GM21737 (cell line): Measurements from ENCODE around the gene B3GNT7.
A peak's percentile ranks its signal among the peaks of the same experiment; 100 is the strongest.
"Not testable (repeated sequence)": the region's sequence is repeated elsewhere in the genome, so short reads cannot be mapped to it uniquely, and the experiment has no call there.

Experiments
- ATAC-seq: cut with Tn5 transposase; IDR thresholded peaks from one replicate; pipeline ENCODE4 v1.9.1; 2021; ENCODE audit warnings: mild to moderate bottlenecking, moderate library complexity; ENCODE audit not compliant: unreplicated experiment

The B3GNT7 gene

DNA sequence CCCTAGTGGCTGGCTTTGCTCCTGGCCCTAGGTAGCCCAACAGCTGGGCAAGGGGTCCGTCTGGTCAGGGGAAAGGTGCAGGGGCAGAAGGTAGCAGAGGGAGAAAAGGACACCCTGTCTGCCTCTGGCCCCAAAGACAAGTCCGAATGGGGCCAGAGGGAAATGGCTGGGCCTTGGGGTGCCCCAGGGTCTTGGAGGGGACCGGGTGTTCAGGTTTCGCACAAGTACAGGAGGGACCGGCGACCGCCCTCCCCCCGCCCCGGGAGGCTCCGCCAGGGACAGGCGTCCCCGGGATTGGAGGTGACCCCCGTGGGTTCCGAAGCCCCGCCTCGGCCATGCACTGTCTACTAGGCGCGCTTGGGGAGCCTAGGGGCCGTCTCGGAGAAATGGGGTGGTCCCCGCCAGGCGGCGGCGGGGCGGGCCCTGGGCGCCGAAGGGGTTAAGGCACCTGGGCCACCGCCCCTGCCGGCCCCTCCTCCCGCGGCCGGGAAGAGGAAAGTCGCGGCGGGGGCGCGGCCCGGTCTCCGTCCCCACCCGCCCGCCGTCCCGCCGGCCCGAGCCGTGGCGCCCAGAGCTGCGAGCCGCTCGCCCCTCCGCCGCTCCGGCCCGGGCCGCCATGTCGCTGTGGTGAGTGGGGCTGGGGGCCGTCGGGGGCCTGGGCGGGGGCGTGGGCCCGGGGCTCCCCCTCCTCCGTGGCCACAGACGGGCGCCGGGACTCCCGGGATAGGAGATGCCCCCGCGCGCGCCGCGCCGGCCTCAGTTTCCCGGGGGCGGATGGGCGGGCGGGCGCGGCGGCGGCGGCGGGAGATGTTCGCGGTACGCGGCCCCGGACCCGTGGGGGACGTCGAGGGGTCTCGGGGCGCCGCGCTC is at the start of gene B3GNT7:
B3GNT7 (plus strand) TSS at position 523 of the 870 bp plus-strand sequence; CDS start at position 617, 94 bp downstream.
- ATAC-seq: no peak

GRCh38 chr2:231347081-231347480 is 48.4 kb upstream of the B3GNT7 start:
- no peak for ATAC-seq

GRCh38 chr2:231347638-231348037 is 47.9 kb upstream of the B3GNT7 start:
- no peak for ATAC-seq

GRCh38 chr2:231348173-231348572 is 47.3 kb upstream of the B3GNT7 start:
- ATAC-seq: no peak

- no peak for ATAC-seq
These were observed 46.7 kb upstream of the B3GNT7 start for GRCh38 chr2:231348704-231349373.

- ATAC-seq: not testable (repeated sequence)
These were observed 46.2 kb upstream of the B3GNT7 start for GRCh38 chr2:231349374-231349735.

DNA sequence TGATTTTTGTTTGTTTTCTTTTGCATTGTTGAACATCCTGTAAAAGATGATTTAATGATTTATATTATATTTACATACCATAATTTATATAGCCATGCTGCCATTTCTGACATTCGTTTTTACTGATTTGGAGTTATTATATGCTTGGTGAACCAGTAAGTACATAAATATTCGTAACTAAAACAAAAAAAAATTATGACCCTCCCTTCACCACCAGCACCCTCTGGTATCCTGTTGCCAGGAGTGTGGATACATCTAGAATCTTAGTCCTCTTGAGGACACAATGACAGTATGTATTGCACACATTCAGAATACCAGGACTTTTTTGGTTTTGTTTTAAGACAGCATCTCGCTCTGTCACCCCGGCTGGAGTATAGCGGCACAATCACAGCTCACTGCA is 43.9 kb upstream of the B3GNT7 start:
- ATAC-seq: no peak

- ATAC-seq: no peak
These were observed 42.0 kb upstream of the B3GNT7 start for GRCh38 chr2:231353469-231353868.

DNA sequence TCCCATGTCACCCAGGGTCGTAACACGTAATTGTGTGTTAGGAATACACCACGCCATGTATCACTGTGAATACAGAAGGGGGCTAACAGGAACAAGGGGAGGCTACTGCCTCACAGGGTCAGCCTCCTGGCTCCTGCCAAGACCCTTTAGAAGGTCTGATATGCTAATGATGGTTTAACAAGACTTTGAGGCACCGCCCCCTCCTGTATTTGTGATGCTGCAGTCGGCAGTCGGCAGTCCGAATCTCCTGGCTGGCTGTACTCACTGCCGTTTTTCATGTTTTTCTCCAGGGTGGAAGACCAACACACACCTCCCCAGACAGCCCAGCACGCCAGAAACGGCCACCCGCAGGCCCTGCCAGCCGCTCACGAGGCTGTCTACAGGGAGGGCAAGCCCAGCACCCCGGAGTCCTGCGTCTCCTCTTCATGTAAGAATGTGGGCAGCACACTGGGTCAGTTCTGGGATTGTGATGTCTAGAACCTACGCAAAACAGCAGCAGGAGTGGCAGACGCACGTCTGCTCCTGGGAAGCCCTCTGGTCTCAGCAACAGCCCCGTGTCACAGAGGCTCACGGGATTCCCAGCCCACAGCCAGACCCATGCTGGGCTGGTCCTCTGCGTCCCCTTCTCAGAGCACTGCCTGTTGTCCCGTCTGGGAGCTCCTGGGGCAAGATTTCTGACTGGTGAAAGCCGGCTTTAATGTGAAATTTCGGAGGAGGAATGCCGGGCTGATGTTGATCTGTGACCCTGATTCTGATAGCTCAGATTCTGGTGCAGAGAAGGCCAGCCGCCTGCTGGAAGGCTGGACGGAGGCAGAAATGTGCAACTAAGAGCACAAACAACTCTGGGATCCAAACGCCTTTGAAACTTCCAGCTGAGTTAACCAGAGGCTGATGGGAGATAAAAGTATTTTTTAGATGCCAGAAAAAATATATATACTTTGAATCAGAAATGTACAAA is 39.7 kb upstream of the B3GNT7 start:
- ATAC-seq: no peak

DNA sequence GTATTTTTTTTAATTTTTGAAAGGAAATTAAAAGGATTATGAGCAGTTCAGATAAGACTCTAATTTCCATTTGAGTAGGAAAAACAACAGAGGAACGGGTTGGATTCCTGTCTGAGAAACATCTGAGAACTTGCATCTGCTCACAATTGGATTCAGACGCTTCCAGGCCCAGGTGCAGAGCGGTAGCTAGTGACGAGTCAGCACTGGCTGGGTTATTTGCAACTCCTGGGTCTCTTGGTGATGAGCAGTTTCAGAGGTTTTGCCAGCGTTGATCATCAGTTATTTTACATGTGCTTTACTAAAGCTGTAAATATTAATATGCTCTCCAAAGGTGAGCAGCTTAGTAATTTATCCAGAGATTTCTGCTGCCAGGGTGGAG is 39.1 kb upstream of the B3GNT7 start:
- no peak for ATAC-seq

DNA sequence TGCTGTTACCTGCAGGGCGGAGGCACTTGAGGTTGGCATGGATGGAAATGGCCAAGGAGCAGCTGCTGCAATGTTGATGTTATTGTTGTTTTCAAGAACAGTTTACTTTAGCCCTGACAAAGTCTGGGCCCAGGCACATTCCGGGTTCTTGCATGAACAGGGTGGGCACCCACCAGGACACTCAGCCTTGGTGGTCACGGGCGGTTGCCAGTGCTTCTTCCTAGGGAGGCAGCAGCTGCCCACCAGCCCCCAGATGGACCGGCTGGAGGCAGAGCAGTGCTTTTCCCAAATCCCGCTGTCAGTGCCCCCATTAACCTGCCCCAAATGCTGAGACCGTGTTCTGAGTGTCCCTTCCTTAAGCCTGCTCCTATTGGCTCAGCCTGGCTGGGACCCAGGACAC is 38.5 kb upstream of the B3GNT7 start:
- no peak for ATAC-seq

DNA sequence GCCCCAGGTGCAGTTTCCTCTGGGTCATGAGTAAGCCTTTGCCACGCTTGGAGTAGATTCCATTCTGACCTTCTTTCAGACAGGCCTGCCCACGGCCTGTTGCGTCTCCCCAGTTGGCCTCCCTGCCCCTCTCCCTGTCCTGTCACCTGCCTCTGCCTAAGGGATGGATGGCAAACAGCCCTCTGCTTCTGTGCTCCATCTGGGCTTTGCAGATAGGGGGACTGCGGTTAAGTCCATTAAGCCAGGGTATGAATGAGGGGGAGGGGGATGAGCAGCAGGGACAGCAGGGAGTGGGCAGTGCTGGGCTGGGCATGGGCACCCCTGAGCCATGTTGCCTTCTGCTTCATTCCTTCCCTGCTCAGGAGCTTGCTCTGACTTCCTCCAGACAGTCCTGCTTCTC is 37.6 kb upstream of the B3GNT7 start:
- no peak for ATAC-seq

DNA sequence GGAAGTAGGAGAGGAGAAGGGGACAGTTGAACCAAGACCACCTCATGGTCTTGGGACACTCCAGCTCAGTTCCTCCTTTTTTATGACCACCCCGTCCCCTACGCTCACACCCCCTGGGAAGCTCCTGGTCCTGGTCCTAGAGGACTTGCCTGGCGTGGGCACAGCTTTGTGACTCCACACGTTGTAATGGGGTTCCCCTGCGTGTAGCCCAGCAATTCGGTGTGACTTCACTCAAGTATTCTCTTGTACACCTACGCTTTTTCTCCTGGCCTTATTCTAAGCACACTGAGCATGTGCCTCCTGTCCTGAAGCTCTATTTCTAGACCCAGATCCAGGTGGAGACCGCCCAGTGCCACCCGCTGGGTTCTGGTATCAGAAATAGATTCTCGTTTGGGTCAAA is 36.1 kb upstream of the B3GNT7 start:
- no peak for ATAC-seq

- ATAC-seq: no peak
These were observed 35.6 kb upstream of the B3GNT7 start for GRCh38 chr2:231359948-231360347.

- ATAC-seq: no peak
These were observed 35.1 kb upstream of the B3GNT7 start for GRCh38 chr2:231360401-231360800.

- ATAC-seq: no peak
These were observed 34.6 kb upstream of the B3GNT7 start for GRCh38 chr2:231360881-231361371.

DNA sequence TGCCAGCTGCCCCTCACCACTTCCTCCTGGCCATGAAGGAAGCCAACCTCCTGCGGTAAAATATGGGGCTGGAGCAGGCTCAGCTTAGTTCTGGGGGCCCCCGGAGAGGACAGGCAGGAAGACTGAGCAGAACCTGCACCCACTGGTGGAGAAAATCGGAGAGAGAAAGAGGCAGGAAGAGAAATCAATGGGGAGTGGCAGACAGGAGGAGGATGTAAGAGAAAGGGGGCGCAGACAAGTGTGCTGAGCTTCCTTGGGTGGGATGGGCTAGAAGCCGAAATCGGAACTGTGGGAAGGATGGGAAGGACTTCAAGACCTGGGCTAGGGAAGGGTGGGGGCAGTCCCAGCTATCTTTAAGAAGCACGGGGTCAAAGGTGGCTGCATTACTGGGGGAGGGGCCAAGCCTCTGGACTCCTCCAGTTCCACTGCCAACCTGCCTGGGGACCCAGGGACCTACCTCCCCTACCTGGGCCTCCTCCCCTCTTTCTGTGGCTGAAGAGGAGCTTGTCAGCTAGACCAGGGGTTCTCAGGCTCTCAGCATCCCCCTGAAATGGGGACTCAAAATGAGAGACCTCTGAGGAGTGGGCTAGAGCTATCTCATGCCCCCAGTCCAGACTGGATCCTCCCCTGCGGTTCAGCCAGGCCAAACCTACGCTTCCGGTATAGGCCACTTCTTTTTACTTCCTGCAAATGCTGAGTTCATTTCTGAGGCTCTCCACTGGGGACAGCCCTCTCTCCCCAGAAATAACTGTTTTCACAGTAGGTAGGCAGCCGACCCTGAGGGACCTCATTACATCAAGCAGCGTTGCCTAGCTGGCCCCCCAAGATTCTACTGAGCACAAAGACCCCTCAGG is 33.6 kb upstream of the B3GNT7 start:
- peak; percentile 90 for ATAC-seq

DNA sequence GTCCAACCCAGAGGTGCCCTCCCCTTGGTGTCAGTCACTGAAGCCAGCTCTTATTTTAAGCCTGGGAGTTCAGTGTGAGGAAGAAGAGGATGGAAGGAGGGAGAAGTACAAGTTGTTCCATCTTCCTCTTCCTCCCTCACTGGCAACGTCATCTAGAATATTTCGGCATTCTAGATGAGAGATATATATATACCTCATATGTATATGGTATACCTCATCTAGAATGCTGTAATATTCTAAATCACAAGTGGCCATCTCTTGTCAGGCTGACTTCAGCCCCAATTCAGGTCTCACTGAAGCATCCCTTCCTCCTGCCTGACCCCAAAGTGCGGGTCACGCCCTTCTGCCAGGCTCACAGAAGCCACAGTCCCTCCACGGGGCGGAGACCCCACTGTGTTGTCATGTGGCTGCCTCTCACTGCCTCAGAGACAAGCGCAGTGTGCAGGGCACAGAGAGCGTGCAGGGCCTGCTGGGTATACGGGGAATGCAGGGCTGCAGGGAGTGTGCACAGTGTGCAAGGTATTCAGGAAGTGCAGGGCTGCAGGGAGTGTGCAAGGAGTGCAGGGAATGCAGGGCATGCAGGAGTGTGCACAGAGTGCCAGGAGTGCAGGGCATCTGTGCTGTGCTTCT is 32.8 kb upstream of the B3GNT7 start:
- no peak for ATAC-seq

- ATAC-seq: no peak
These were observed 31.4 kb upstream of the B3GNT7 start for GRCh38 chr2:231364061-231364460.
